ENCODE results near the gene FAM20B.
"Not testable (repeated sequence)": the region's sequence is repeated elsewhere in the genome, so short reads cannot be mapped to it uniquely, and the experiment has no call there.

FAM20B gene

GRCh38 chr1:179025125-179025974 lies at the start of gene FAM20B:
TSS of gene FAM20B (plus strand) at chr1:179025894. CDS start at chr1:179043848, 17,954 bp downstream.
- H3K9me3 ChIP-seq (ENCODE audit: control insufficient read depth, insufficient read depth, low read length), result no peaks in the 10 kb centered on the region
- no peaks in the 10 kb centered on the region for H3K27me3 ChIP-seq (ENCODE audit: control insufficient read depth, insufficient read depth, low read length)
- no peak within 1 kb of the TSS for H3K27ac ChIP-seq (ENCODE audit: low read length)
- H3K36me3 ChIP-seq (ENCODE audit: control insufficient read depth, insufficient read depth, low read length), result no peaks in the 10 kb centered on the region
- DNase-seq (ENCODE audit: low read depth, low spot score), result peak; percentile 75
- no CpG with 5 or more reads among the region's 58 CpGs for WGBS (ENCODE audit: insufficient coverage, insufficient read length)
- H3K4me1 ChIP-seq (ENCODE audit: control insufficient read depth, insufficient read depth, low read length), result peaks cover 3% of the 10 kb centered on the region; the same call in 1 of the 2 replicates
- peak within 1 kb of the TSS; percentile 64 for H3K4me3 ChIP-seq (ENCODE audit: low read length)

- WGBS (ENCODE audit: insufficient coverage, insufficient read length), result no CpG with 5 or more reads among the region's 2 CpGs
- Histone ChIP-seq H3K27ac (ENCODE audit: low read length) (no peak overlapping the region), H3K9me3 (ENCODE audit: control insufficient read depth, insufficient read depth, low read length) (no peaks in the 10 kb centered on the region; the same call in 1 of the 2 replicates), H3K4me1 (ENCODE audit: control insufficient read depth, insufficient read depth, low read length) (no peaks in the 10 kb centered on the region), H3K4me3 (ENCODE audit: low read length) (no peak overlapping the region), H3K27me3 (ENCODE audit: control insufficient read depth, insufficient read depth, low read length) (no peaks in the 10 kb centered on the region), H3K36me3 (ENCODE audit: control insufficient read depth, insufficient read depth, low read length) (no peaks in the 10 kb centered on the region)
- DNase-seq (ENCODE audit: low read depth, low spot score), result no peak
Observed at GRCh38 chr1:178976541-178976940, 49.2 kb upstream of the FAM20B start.

GRCh38 chr1:178986204-178986603 lies 39.5 kb upstream of the FAM20B start:
- no CpG with 5 or more reads among the region's 3 CpGs for WGBS (ENCODE audit: insufficient coverage, insufficient read length)
- Histone ChIP-seq H3K4me3 (ENCODE audit: low read length) (no peak overlapping the region), H3K27ac (ENCODE audit: low read length) (no peak overlapping the region), H3K4me1 (ENCODE audit: control insufficient read depth, insufficient read depth, low read length) (no peaks in the 10 kb centered on the region), H3K9me3 (ENCODE audit: control insufficient read depth, insufficient read depth, low read length) (no peaks in the 10 kb centered on the region), H3K36me3 (ENCODE audit: control insufficient read depth, insufficient read depth, low read length) (no peaks in the 10 kb centered on the region), H3K27me3 (ENCODE audit: control insufficient read depth, insufficient read depth, low read length) (no peaks in the 10 kb centered on the region)
- no peak for DNase-seq (ENCODE audit: low read depth, low spot score)

- not testable (repeated sequence) for H3K27ac ChIP-seq (ENCODE audit: low read length); H3K4me1 ChIP-seq (ENCODE audit: control insufficient read depth, insufficient read depth, low read length); H3K9me3 ChIP-seq (ENCODE audit: control insufficient read depth, insufficient read depth, low read length); DNase-seq (ENCODE audit: low read depth, low spot score); H3K27me3 ChIP-seq (ENCODE audit: control insufficient read depth, insufficient read depth, low read length); H3K4me3 ChIP-seq (ENCODE audit: low read length); H3K36me3 ChIP-seq (ENCODE audit: control insufficient read depth, insufficient read depth, low read length)
- no CpG with 5 or more reads among the region's 2 CpGs for WGBS (ENCODE audit: insufficient coverage, insufficient read length)
Observed at GRCh38 chr1:178988198-178988597, 37.5 kb upstream of the FAM20B start.

- Histone ChIP-seq H3K4me1 (ENCODE audit: control insufficient read depth, insufficient read depth, low read length) (no peaks in the 10 kb centered on the region), H3K27me3 (ENCODE audit: control insufficient read depth, insufficient read depth, low read length) (no peaks in the 10 kb centered on the region), H3K36me3 (ENCODE audit: control insufficient read depth, insufficient read depth, low read length) (no peaks in the 10 kb centered on the region), H3K9me3 (ENCODE audit: control insufficient read depth, insufficient read depth, low read length) (no peaks in the 10 kb centered on the region; the same call in 1 of the 2 replicates), H3K27ac (ENCODE audit: low read length) (no peak overlapping the region), H3K4me3 (ENCODE audit: low read length) (no peak overlapping the region)
- whole genome bisulfite sequencing (ENCODE audit: insufficient coverage, insufficient read length), result no CpG with 5 or more reads among the region's 1 CpG
- no peak for DNase-seq (ENCODE audit: low read depth, low spot score)
Observed at GRCh38 chr1:178993559-178993958, 32.1 kb upstream of the FAM20B start.

- no peaks in the 10 kb centered on the region for H3K4me1 ChIP-seq (ENCODE audit: control insufficient read depth, insufficient read depth, low read length)
- H3K4me3 ChIP-seq (ENCODE audit: low read length), result no peak overlapping the region
- no peaks in the 10 kb centered on the region; the same call in 1 of the 2 replicates for H3K9me3 ChIP-seq (ENCODE audit: control insufficient read depth, insufficient read depth, low read length)
- no peak for DNase-seq (ENCODE audit: low read depth, low spot score)
- no peaks in the 10 kb centered on the region for H3K27me3 ChIP-seq (ENCODE audit: control insufficient read depth, insufficient read depth, low read length)
- H3K36me3 ChIP-seq (ENCODE audit: control insufficient read depth, insufficient read depth, low read length), result no peaks in the 10 kb centered on the region
- WGBS (ENCODE audit: insufficient coverage, insufficient read length), result no CpG with 5 or more reads among the region's 1 CpG
- no peak overlapping the region for H3K27ac ChIP-seq (ENCODE audit: low read length)
Observed at GRCh38 chr1:178997428-178997827, 28.3 kb upstream of the FAM20B start.

- no peaks in the 10 kb centered on the region for H3K36me3 ChIP-seq (ENCODE audit: control insufficient read depth, insufficient read depth, low read length)
- no peak overlapping the region for H3K27ac ChIP-seq (ENCODE audit: low read length)
- H3K4me3 ChIP-seq (ENCODE audit: low read length), result no peak overlapping the region
- no peak for DNase-seq (ENCODE audit: low read depth, low spot score)
- no peaks in the 10 kb centered on the region for H3K4me1 ChIP-seq (ENCODE audit: control insufficient read depth, insufficient read depth, low read length)
- no CpG with 5 or more reads among the region's 3 CpGs for WGBS (ENCODE audit: insufficient coverage, insufficient read length)
- H3K27me3 ChIP-seq (ENCODE audit: control insufficient read depth, insufficient read depth, low read length), result no peaks in the 10 kb centered on the region
- no peaks in the 10 kb centered on the region; the same call in 1 of the 2 replicates for H3K9me3 ChIP-seq (ENCODE audit: control insufficient read depth, insufficient read depth, low read length)
Observed at GRCh38 chr1:178998295-178998694, 27.4 kb upstream of the FAM20B start.

GRCh38 chr1:178999061-178999460 lies 26.6 kb upstream of the FAM20B start:
- Histone ChIP-seq H3K27me3 (ENCODE audit: control insufficient read depth, insufficient read depth, low read length) (no peaks in the 10 kb centered on the region), H3K4me3 (ENCODE audit: low read length) (no peak overlapping the region), H3K36me3 (ENCODE audit: control insufficient read depth, insufficient read depth, low read length) (no peaks in the 10 kb centered on the region), H3K4me1 (ENCODE audit: control insufficient read depth, insufficient read depth, low read length) (no peaks in the 10 kb centered on the region), H3K27ac (ENCODE audit: low read length) (no peak overlapping the region), H3K9me3 (ENCODE audit: control insufficient read depth, insufficient read depth, low read length) (no peaks in the 10 kb centered on the region; the same call in 1 of the 2 replicates)
- WGBS (ENCODE audit: insufficient coverage, insufficient read length), result no CpG with 5 or more reads among the region's 5 CpGs
- DNase-seq (ENCODE audit: low read depth, low spot score), result no peak

GRCh38 chr1:179001451-179001850 lies 24.2 kb upstream of the FAM20B start:
- H3K36me3 ChIP-seq (ENCODE audit: control insufficient read depth, insufficient read depth, low read length), result no peaks in the 10 kb centered on the region
- no peak overlapping the region for H3K27ac ChIP-seq (ENCODE audit: low read length)
- H3K4me1 ChIP-seq (ENCODE audit: control insufficient read depth, insufficient read depth, low read length), result no peaks in the 10 kb centered on the region
- no peaks in the 10 kb centered on the region for H3K9me3 ChIP-seq (ENCODE audit: control insufficient read depth, insufficient read depth, low read length)
- no CpG with 5 or more reads among the region's 1 CpG for WGBS (ENCODE audit: insufficient coverage, insufficient read length)
- no peak for DNase-seq (ENCODE audit: low read depth, low spot score)
- no peak overlapping the region for H3K4me3 ChIP-seq (ENCODE audit: low read length)
- no peaks in the 10 kb centered on the region for H3K27me3 ChIP-seq (ENCODE audit: control insufficient read depth, insufficient read depth, low read length)

GRCh38 chr1:179002064-179002463 lies 23.6 kb upstream of the FAM20B start:
- not testable (repeated sequence) for H3K27me3 ChIP-seq (ENCODE audit: control insufficient read depth, insufficient read depth, low read length); H3K9me3 ChIP-seq (ENCODE audit: control insufficient read depth, insufficient read depth, low read length); H3K4me1 ChIP-seq (ENCODE audit: control insufficient read depth, insufficient read depth, low read length); DNase-seq (ENCODE audit: low read depth, low spot score); H3K36me3 ChIP-seq (ENCODE audit: control insufficient read depth, insufficient read depth, low read length); H3K27ac ChIP-seq (ENCODE audit: low read length); H3K4me3 ChIP-seq (ENCODE audit: low read length)
- WGBS (ENCODE audit: insufficient coverage, insufficient read length), result no CpG with 5 or more reads among the region's 8 CpGs
